Activated CD8-positive, alpha-beta T cell treated with anti-CD3 and anti-CD28 coated beads for 36 hours (primary cell): ENCODE results near the gene HYAL2. TPM values are rescaled to one million over a fixed set of nuclear protein-coding genes. Genes with fewer than 3 reads are reported as not detected.
A peak's percentile ranks its signal among the peaks of the same experiment; 100 is the strongest.

Experiments
- ATAC-seq: fragments of 200-7000 bp; cut with Tn5 transposase; one replicate; pipeline ENCODE4 v1.10.0; 2021; ENCODE audit warnings: mild to moderate bottlenecking, moderate library complexity
- CTCF ChIA-PET: fragments of 350-600 bp; sonication (Branson Sonifier 250); formaldehyde crosslinking; loops from one replicate; lab custom pipeline; 2021; ENCODE audit warnings: antibody characterized with exemption; lab: Charles Lee
- POLR2A ChIA-PET: fragments of 350-600 bp; sonication (Branson Sonifier 250); formaldehyde crosslinking; loops from one replicate; lab custom pipeline; 2021; ENCODE audit warnings: antibody characterized with exemption; lab: Charles Lee
- DNase-seq: peaks from one replicate; pipeline ENCODE4 v3.0.0-alpha.2; 2020
- H3K27ac Mint-ChIP-seq: one replicate; pipeline ENCODE4 v1.8.0; 2021; ENCODE audit warnings: mild to moderate bottlenecking, mixed read lengths
- H3K27me3 Mint-ChIP-seq: one replicate; pipeline ENCODE4 v1.8.0; 2021; ENCODE audit warnings: mixed read lengths
- H3K36me3 Mint-ChIP-seq: one replicate; pipeline ENCODE4 v1.8.0; 2021; ENCODE audit warnings: low read depth, mixed read lengths
- H3K4me1 Mint-ChIP-seq: one replicate; pipeline ENCODE4 v1.8.0; 2021; ENCODE audit warnings: low read depth, mixed read lengths
- H3K4me3 Mint-ChIP-seq: one replicate; pipeline ENCODE4 v1.8.0; 2021; ENCODE audit warnings: mild to moderate bottlenecking, moderate library complexity, mixed read lengths
- H3K9me3 Mint-ChIP-seq: one replicate; pipeline ENCODE4 v1.8.0; 2021; ENCODE audit warnings: mixed read lengths
- intact Hi-C: fragments of 100-400 bp; cut with micrococcal nuclease; formaldehyde crosslinking; loops from one replicate; pipeline ENCODE4 v1.10.0; 2022
- total RNA-seq, 2 experiments: library from RNA; stranded (reverse); gene quantifications; one replicate each; pipeline ENCODE4 v1.2.3, GENCODE V29; 2021
- TF ChIP-seq, protein P1 (sequence below): fragments of 200-600 bp; IDR thresholded peaks from one replicate; pipeline ENCODE4 v1.8.0; 2022; ENCODE audit warnings: antibody characterized with exemption, mild to moderate bottlenecking

HYAL2 gene
- total RNA-seq, 2 experiments from 2014 or later = 3.9 to 4.1 TPM

DNA sequence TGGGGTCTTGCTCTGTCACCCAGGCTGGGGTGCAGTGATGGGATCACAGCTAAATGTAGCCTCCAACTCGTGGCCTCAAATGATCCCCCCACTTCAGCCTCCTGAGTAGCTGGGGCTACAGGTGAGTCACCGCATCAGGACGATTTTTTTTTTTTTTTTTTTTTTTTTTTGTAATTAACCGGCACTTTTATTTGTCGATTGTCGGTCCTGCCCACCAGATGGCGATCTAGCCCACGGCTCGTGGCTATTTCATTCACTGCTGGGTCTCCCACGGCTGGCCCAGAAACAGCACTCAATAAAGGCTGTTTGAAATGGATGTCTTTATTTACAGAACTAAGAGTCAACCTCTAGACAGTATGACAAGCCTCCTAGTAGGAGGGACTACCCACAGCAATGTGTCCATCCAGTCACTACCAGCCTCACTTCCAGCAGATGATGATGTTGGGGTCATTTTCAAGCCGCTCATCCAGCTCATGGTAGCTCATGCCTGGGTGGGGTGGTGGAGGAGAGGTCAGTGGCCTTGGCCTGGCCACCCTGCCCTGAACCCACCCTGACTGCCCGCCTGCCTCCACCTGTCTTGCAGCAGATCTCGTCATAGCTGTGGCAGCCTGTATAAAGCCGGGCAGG is 24.8 kb upstream of the HYAL2 start:
- H3K4me3 Mint-ChIP-seq = no peak overlapping the region
- ChIA-PET CTCF (interaction anchor here (0.6 to 6.1 kb wide), 18 partner anchors 9 to 585 kb away, joined by 3 to 46 read pairs (median 4); partner anchors contain the start of genes C3orf18, HEMK1 and TMEM115), POLR2A (interaction anchor here (0.7 to 1.6 kb wide), 7 partner anchors 8 to 272 kb away, joined by 3 to 8 read pairs (median 5); partner anchors contain the start of gene HEMK1)
- no peaks in the 10 kb centered on the region for H3K27me3 Mint-ChIP-seq
- H3K9me3 Mint-ChIP-seq = no peaks in the 10 kb centered on the region
- DNase-seq = peak; percentile 87
- TF ChIP-seq, protein P1, sequence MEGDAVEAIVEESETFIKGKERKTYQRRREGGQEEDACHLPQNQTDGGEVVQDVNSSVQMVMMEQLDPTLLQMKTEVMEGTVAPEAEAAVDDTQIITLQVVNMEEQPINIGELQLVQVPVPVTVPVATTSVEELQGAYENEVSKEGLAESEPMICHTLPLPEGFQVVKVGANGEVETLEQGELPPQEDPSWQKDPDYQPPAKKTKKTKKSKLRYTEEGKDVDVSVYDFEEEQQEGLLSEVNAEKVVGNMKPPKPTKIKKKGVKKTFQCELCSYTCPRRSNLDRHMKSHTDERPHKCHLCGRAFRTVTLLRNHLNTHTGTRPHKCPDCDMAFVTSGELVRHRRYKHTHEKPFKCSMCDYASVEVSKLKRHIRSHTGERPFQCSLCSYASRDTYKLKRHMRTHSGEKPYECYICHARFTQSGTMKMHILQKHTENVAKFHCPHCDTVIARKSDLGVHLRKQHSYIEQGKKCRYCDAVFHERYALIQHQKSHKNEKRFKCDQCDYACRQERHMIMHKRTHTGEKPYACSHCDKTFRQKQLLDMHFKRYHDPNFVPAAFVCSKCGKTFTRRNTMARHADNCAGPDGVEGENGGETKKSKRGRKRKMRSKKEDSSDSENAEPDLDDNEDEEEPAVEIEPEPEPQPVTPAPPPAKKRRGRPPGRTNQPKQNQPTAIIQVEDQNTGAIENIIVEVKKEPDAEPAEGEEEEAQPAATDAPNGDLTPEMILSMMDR = peak; percentile 60
- intact Hi-C loops = no loop called here
- peaks cover 15% of the 10 kb centered on the region for H3K36me3 Mint-ChIP-seq
- peak; percentile 12 for ATAC-seq
- peaks cover 47% of the 10 kb centered on the region for H3K4me1 Mint-ChIP-seq
- H3K27ac Mint-ChIP-seq = peak overlapping the region; percentile 49

DNA sequence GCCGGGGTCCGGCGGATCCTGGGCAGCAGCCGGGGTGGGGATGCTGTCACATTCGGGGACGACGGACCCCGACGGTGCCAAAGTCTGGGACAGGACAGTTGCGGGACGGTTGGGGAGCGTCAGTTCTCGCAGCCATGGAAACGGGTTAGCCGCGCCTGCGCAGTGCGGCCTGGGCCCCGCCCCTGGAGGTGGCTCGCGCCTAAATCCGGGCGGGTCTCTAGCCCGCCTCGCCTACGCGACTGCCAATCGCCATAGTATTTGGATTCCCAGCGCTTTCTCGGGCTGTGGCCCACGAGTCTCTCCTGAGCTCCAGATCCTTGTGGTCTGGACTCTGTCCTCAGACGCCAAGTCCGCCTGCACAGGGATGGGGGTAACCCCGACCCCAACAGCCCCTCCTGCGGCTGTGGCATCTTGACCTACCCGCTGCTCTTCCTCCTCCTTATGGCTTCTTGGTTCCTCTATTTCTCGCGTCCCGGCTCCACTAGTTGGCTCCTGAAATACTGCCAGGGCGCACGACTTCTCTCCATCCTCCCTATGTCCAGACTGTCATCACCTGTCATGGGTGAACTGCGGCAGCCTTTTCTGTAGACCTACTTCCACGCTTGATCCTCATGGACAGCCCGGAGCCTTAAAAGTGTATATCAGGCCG is 23.2 kb upstream of the HYAL2 start, which contains the start of gene ZMYND10:
TSS of gene ZMYND10 (minus strand) at position 147 of the 649 bp plus-strand sequence. CDS start 153 bp downstream, outside the sequence.
- TF ChIP-seq, protein P1 = no peak
- peak; percentile 15 for ATAC-seq
- POLR2A ChIA-PET = interaction anchor here (0.7 to 2.8 kb wide), 9 partner anchors 9 to 225 kb away, joined by 3 to 10 read pairs (median 4); partner anchors contain the start of genes TMEM115 and TUSC2
- H3K9me3 Mint-ChIP-seq = no peaks in the 10 kb centered on the region
- H3K4me1 Mint-ChIP-seq = peaks cover 49% of the 10 kb centered on the region
- H3K27me3 Mint-ChIP-seq = no peaks in the 10 kb centered on the region
- no peak within 1 kb of the TSS for H3K27ac Mint-ChIP-seq
- DNase-seq = peak; percentile 83
- intact Hi-C loops = no loop called here
- CTCF ChIA-PET = interaction anchor here (1.9 to 6.1 kb wide), 4 partner anchors 8 to 196 kb away, joined by 5 to 46 read pairs (median 12); no protein-coding TSS in a partner anchor
- H3K4me3 Mint-ChIP-seq = peak within 1 kb of the TSS; percentile 52
- H3K36me3 Mint-ChIP-seq = peaks cover 15% of the 10 kb centered on the region

DNA sequence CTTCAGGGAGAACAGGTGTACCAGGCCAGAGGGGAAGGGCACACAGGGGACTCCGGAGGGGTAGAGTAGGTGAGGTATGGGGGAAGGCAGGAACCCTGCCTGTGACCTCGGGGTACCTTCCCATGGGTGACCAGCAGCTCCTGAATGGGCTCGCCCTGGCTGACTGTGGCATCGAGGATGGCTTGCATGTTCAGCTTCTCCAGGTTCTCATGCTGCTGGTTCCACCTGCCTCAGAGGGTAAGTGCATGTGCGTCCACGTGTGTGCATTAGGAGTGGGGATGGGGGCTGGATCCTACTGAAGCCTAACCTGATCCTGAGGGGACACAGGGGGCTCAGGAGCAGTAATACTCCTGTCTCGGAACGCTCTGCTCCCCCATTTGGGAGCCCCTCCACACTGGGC is 22.5 kb upstream of the HYAL2 start:
- TF ChIP-seq, protein P1 = no peak
- intact Hi-C loops = no loop called here
- POLR2A ChIA-PET = interaction anchor here (0.7 to 2.8 kb wide), 10 partner anchors 8 to 1045 kb away, joined by 3 to 10 read pairs (median 4); partner anchors contain the start of genes HYAL3, NAA80 and TUSC2
- Mint-ChIP-seq H3K27me3 (no peaks in the 10 kb centered on the region), H3K27ac (no peak overlapping the region), H3K4me1 (peaks cover 46% of the 10 kb centered on the region), H3K4me3 (no peak overlapping the region), H3K36me3 (peaks cover 16% of the 10 kb centered on the region), H3K9me3 (no peaks in the 10 kb centered on the region)
- CTCF ChIA-PET = interaction anchor here (1.0 to 3.2 kb wide), 3 partner anchors 7 to 21 kb away, joined by 3 to 18 read pairs (median 5); no protein-coding TSS in a partner anchor
- no peak for ATAC-seq
- DNase-seq = no peak

- ATAC-seq = no peak
- intact Hi-C loops = no loop called here
- H3K27ac Mint-ChIP-seq = peak overlapping the region; percentile 42
- peaks cover 36% of the 10 kb centered on the region for H3K4me1 Mint-ChIP-seq
- DNase-seq = no peak
- no peaks in the 10 kb centered on the region for H3K9me3 Mint-ChIP-seq
- POLR2A ChIA-PET = interaction anchor here (0.9 to 12.3 kb wide), 5 partner anchors 9 to 227 kb away, joined by 3 to 137 read pairs (median 10); partner anchors contain the start of genes C3orf18, CYB561D2, HEMK1 and HYAL3
- no peak overlapping the region for H3K4me3 Mint-ChIP-seq
- TF ChIP-seq, protein P1 = no peak
- H3K36me3 Mint-ChIP-seq = peaks cover 28% of the 10 kb centered on the region
- CTCF ChIA-PET = interaction anchor here (1.2 to 1.5 kb wide), 2 partner anchors 14 to 230 kb away, joined by 3 read pairs; no protein-coding TSS in a partner anchor
- H3K27me3 Mint-ChIP-seq = no peaks in the 10 kb centered on the region
These were observed 20.5 kb upstream of the HYAL2 start for GRCh38 chr3:50342813-50343633.
